T follicular helper cell (primary cell): ENCODE results near the gene ERCC6L2.
A peak's percentile ranks its signal among the peaks of the same experiment; 100 is the strongest.

ENCODE experiments used
- DNase-seq: peaks from one replicate; pipeline ENCODE4 v3.0.0-alpha.2; 2020; ENCODE audit warnings: low read depth

Gene ERCC6L2

GRCh38 chr9:95978106-95978505 lies 102.6 kb downstream of the ERCC6L2 start:
- no peak for DNase-seq

GRCh38 chr9:95979446-95979845 lies 104.0 kb downstream of the ERCC6L2 start:
- no peak for DNase-seq

- no peak for DNase-seq
Observed at GRCh38 chr9:95980262-95981125, 105.0 kb downstream of the ERCC6L2 start.

- no peak for DNase-seq
Observed at GRCh38 chr9:95981761-95982390, 106.4 kb downstream of the ERCC6L2 start.

- no peak for DNase-seq
Observed at GRCh38 chr9:95985440-95986055, 110.1 kb downstream of the ERCC6L2 start.

GRCh38 chr9:95989297-95989696 lies 113.8 kb downstream of the ERCC6L2 start:
- DNase-seq = no peak

GRCh38 chr9:95991326-95991725 lies 115.8 kb downstream of the ERCC6L2 start:
- DNase-seq = no peak

GRCh38 chr9:95992536-95992935 lies 117.0 kb downstream of the ERCC6L2 start:
- no peak for DNase-seq

- no peak for DNase-seq
Observed at GRCh38 chr9:95993337-95993736, 117.8 kb downstream of the ERCC6L2 start.

GRCh38 chr9:95999390-95999789 lies 123.9 kb downstream of the ERCC6L2 start:
- DNase-seq = no peak

- no peak for DNase-seq
Observed at GRCh38 chr9:96004379-96004778, 128.9 kb downstream of the ERCC6L2 start.

- no peak for DNase-seq
Observed at GRCh38 chr9:96006296-96006879, 130.9 kb downstream of the ERCC6L2 start.

- DNase-seq = no peak
Observed at GRCh38 chr9:96006961-96007360, 131.5 kb downstream of the ERCC6L2 start.

- DNase-seq = no peak
Observed at GRCh38 chr9:96008502-96009222, 133.2 kb downstream of the ERCC6L2 start.

GRCh38 chr9:96009223-96009602 lies 133.7 kb downstream of the ERCC6L2 start:
- no peak for DNase-seq

GRCh38 chr9:96009690-96010472 lies 134.4 kb downstream of the ERCC6L2 start:
- DNase-seq = peak; percentile 12

- DNase-seq = peak; percentile 26
Observed at GRCh38 chr9:96014078-96014477, 138.6 kb downstream of the ERCC6L2 start.

GRCh38 chr9:96015876-96016686 lies 140.6 kb downstream of the ERCC6L2 start:
- DNase-seq = no peak
